Endothelial cell of umbilical vein (primary cell): Measurements from ENCODE around the gene RBKS. TPM values are rescaled to one million over a fixed set of nuclear protein-coding genes. Genes with fewer than 3 reads are reported as not detected.

Experiments used
- BruUV-seq: library from RNA; stranded (reverse); fragments of 400-500 nt; replicated peaks from 2 replicates; lab custom pipeline; 2021; lab: Mats Ljungman, UMichigan
- CTCF ChIA-PET: fragments of 300-600, 350-600 bp; sonication (Branson Sonifier 250); formaldehyde crosslinking; loops from one replicate; lab custom pipeline; 2021; ENCODE audit warnings: antibody characterized with exemption, inconsistent platforms; lab: Charles Lee
- POLR2A ChIA-PET: fragments of 300-600, 350-600 bp; sonication (Branson Sonifier 250); formaldehyde crosslinking; loops from one replicate; lab custom pipeline; 2021; ENCODE audit warnings: antibody characterized with exemption, inconsistent platforms; lab: Charles Lee
- DNase-seq: peaks from one replicate; pipeline ENCODE4 v3.0.0-alpha.2; 2011; ENCODE audit warnings: low read depth, low spot score
- FAIRE-seq: peaks from 2 replicates; lab custom pipeline; 2011; peaks lifted over from hg19 to GRCh38; lab: Jason Lieb, UNC
- H2AFZ ChIP-seq: 2 replicates; pipeline ENCODE4 v1.6.0; 2012; ENCODE audit warnings: low read depth, low read length, control low read depth, inconsistent platforms
- H3K27ac ChIP-seq: 2 replicates; pipeline ENCODE4 v1.5.1; 2011; ENCODE audit warnings: low read depth, mild to moderate bottlenecking, control low read depth, low read length, moderate library complexity; ENCODE audit not compliant: insufficient read depth
- H3K27me3 ChIP-seq, 2 experiments: 2 replicates each; pipeline versions ENCODE4 v1.6.0 to v1.6.1; 2011; ENCODE audit warnings: low read length in 2 of 2, mixed read lengths in 1 of 2; ENCODE audit not compliant: control insufficient read depth in 2 of 2, insufficient read depth in 2 of 2
- H3K36me3 ChIP-seq, 2 experiments: 2 replicates in 1 of 2; 3 replicates in 1 of 2; pipeline ENCODE4 v1.5.1; 2011; ENCODE audit warnings: low read length in 2 of 2, mild to moderate bottlenecking in 1 of 2, moderate library complexity in 1 of 2; ENCODE audit not compliant: control insufficient read depth in 2 of 2, insufficient read depth in 2 of 2; ENCODE audit errors: extremely low read depth in 1 of 2
- H3K4me1 ChIP-seq: 3 replicates; pipeline ENCODE4 v1.5.1; 2011; ENCODE audit warnings: mild to moderate bottlenecking, low read length; ENCODE audit not compliant: control insufficient read depth, insufficient read depth; ENCODE audit errors: extremely low read depth
- H3K4me2 ChIP-seq: 2 replicates; pipeline ENCODE4 v1.6.1; 2011; ENCODE audit warnings: low read length, control low read depth, mixed read lengths; ENCODE audit not compliant: insufficient read depth
- H3K4me3 ChIP-seq, 3 experiments: fragments of 200-600 bp in 1 of 3; sonication (generic), shearing (Covaris generic) in 1 of 3; replicated peaks in 1 of 3; 2 replicates each; pipeline ENCODE4 v1.5.1; 2011 to 2016; ENCODE audit warnings: control low read depth in 3 of 3, low read length in 3 of 3, mild to moderate bottlenecking in 2 of 3, inconsistent platforms in 1 of 3, low read depth in 1 of 3, moderate library complexity in 1 of 3; ENCODE audit not compliant: insufficient read depth in 1 of 3
- H3K79me2 ChIP-seq: 2 replicates; pipeline ENCODE4 v1.6.0; 2012; ENCODE audit warnings: low read length, inconsistent platforms; ENCODE audit not compliant: control insufficient read depth, insufficient read depth
- H3K9ac ChIP-seq: replicated peaks from 2 replicates; pipeline ENCODE3; 2011; ENCODE audit warnings: low read length, control low read depth; ENCODE audit not compliant: insufficient read depth; ENCODE audit errors: extremely low read depth
- H3K9me1 ChIP-seq: replicated peaks from 3 replicates; pipeline ENCODE4 v1.6.0; 2011; ENCODE audit warnings: mild to moderate bottlenecking, low read length; ENCODE audit not compliant: control insufficient read depth, insufficient read depth; ENCODE audit errors: extremely low read depth
- H3K9me3 ChIP-seq: replicated peaks from 2 replicates; pipeline ENCODE4 v1.5.1; 2012; ENCODE audit warnings: low read length, inconsistent platforms; ENCODE audit not compliant: control insufficient read depth, insufficient read depth
- H4K20me1 ChIP-seq: replicated peaks from 2 replicates; pipeline ENCODE3; 2011; ENCODE audit warnings: mild to moderate bottlenecking, low read length; ENCODE audit not compliant: control insufficient read depth, insufficient read depth; ENCODE audit errors: extremely low read depth
- EZH2 ChIP-seq: IDR thresholded peaks from 2 replicates; pipeline ENCODE4 v1.6.1; 2012; ENCODE audit warnings: borderline replicate concordance, low read depth, mild to moderate bottlenecking, moderate library complexity, low read length, inconsistent platforms; ENCODE audit not compliant: severe bottlenecking
- FOS ChIP-seq: IDR thresholded peaks from 2 replicates; pipeline ENCODE4 v1.6.1; 2011; ENCODE audit warnings: mild to moderate bottlenecking, low read length, moderate library complexity, borderline replicate concordance; ENCODE audit not compliant: insufficient read depth
- GATA2 ChIP-seq: IDR thresholded peaks from 2 replicates; pipeline ENCODE4 v1.7.0; 2011; ENCODE audit warnings: low read depth, mild to moderate bottlenecking, moderate library complexity, mixed read lengths, low read length; ENCODE audit not compliant: insufficient read length, insufficient read depth
- JUN ChIP-seq: IDR thresholded peaks from 2 replicates; pipeline ENCODE4 v1.6.1; 2011; ENCODE audit warnings: borderline replicate concordance, low read depth; ENCODE audit not compliant: insufficient read length, insufficient read depth
- MAX ChIP-seq: IDR thresholded peaks from 2 replicates; pipeline ENCODE4 v1.6.1; 2011; ENCODE audit not compliant: insufficient read depth, insufficient read length
- MYC ChIP-seq: IDR thresholded peaks from one replicate; pipeline ENCODE4 v1.6.1; 2011; ENCODE audit warnings: mild to moderate bottlenecking, low read depth, low read length
- POLR2A ChIP-seq: IDR thresholded peaks from 2 replicates; pipeline ENCODE4 v1.6.1; 2012; ENCODE audit warnings: low read depth, mild to moderate bottlenecking, control low read depth, low read length
- POLR2AphosphoS5 ChIP-seq: IDR thresholded peaks from 2 replicates; pipeline ENCODE4 v1.6.1; 2012; ENCODE audit warnings: low read depth, mild to moderate bottlenecking, control low read depth, low read length, moderate library complexity; ENCODE audit not compliant: insufficient read depth
- dilution Hi-C: fragments of 300-500 bp; cut with MboI; formaldehyde crosslinking; loops from one replicate; pipeline ENCODE4 v1.15.0; 2019; ENCODE audit warnings: low sequenced_read_pairs; ENCODE audit not compliant: extremely low pct_ligation_motif_present
- intact Hi-C: fragments of 100-400 bp; cut with micrococcal nuclease; formaldehyde crosslinking; loops from one replicate; pipeline ENCODE4 v1.10.0; 2022
- polyA plus RNA-seq, 4 experiments: library from polyadenylated mRNA; depleted of rRNA in 3 of 4; stranded (reverse) in 3 of 4; unstranded in 1 of 4; fragments of >200 nt; gene quantifications; 2 replicates each; pipeline versions ENCODE4 v1.2.1 to v1.2.3, GENCODE V29; 2011 to 2012; ENCODE audit warnings: missing spikeins in 1 of 4
- total RNA-seq: library from RNA; stranded (reverse); gene quantifications from 2 replicates; pipeline ENCODE4 v1.2.3, GENCODE V29; 2021
- TF ChIP-seq, protein P1 (sequence below), 2 donors: IDR thresholded peaks; 1 replicate in 1 of 2; 2 replicates in 1 of 2; pipeline ENCODE4 v1.5.1; 2011; ENCODE audit warnings: low read length in 2 of 2, mild to moderate bottlenecking in 2 of 2, moderate library complexity in 2 of 2, control low read depth in 1 of 2, inconsistent platforms in 1 of 2, low read depth in 1 of 2; ENCODE audit not compliant: insufficient read depth in 1 of 2; ENCODE audit errors: extremely low read depth in 1 of 2

The RBKS gene
- total and polyA plus RNA-seq, 2 donors (not counting 3 experiments of a cell fraction or from before 2014, with no cell fraction given) = 0.64 to 1.8 TPM

- Histone ChIP-seq H3K4me3 (no peak overlapping the region), H3K79me2 (no peaks in the 10 kb centered on the region), H3K9me1 (no peaks in the 10 kb centered on the region), H3K27ac (no peak overlapping the region), H3K27me3 (no peaks in the 10 kb centered on the region), H2AFZ (no peak overlapping the region), H3K4me1 (peaks cover 17% of the 10 kb centered on the region), H3K9ac (no peak overlapping the region), H3K9me3 (no peaks in the 10 kb centered on the region), H3K36me3 (no peaks in the 10 kb centered on the region), H3K4me2 (no peak overlapping the region), H4K20me1 (no peaks in the 10 kb centered on the region)
- FAIRE-seq (no peak), DNase-seq (no peak)
- dilution Hi-C loops (no loop called here), intact Hi-C loops (no loop called here)
- ChIA-PET POLR2A (no interaction called here), CTCF (interaction anchor here (2.4 kb wide), 1 partner anchor 9 kb away, joined by 6 read pairs; no protein-coding TSS in a partner anchor)
- TF ChIP-seq JUN = no peak
- no peak for TF ChIP-seq MYC
- no peak for TF ChIP-seq EZH2
- no peak for TF ChIP-seq POLR2A
- TF ChIP-seq POLR2AphosphoS5 = no peak
- TF ChIP-seq, protein P1, sequence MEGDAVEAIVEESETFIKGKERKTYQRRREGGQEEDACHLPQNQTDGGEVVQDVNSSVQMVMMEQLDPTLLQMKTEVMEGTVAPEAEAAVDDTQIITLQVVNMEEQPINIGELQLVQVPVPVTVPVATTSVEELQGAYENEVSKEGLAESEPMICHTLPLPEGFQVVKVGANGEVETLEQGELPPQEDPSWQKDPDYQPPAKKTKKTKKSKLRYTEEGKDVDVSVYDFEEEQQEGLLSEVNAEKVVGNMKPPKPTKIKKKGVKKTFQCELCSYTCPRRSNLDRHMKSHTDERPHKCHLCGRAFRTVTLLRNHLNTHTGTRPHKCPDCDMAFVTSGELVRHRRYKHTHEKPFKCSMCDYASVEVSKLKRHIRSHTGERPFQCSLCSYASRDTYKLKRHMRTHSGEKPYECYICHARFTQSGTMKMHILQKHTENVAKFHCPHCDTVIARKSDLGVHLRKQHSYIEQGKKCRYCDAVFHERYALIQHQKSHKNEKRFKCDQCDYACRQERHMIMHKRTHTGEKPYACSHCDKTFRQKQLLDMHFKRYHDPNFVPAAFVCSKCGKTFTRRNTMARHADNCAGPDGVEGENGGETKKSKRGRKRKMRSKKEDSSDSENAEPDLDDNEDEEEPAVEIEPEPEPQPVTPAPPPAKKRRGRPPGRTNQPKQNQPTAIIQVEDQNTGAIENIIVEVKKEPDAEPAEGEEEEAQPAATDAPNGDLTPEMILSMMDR (IDR thresholded peaks at IDR 0.05; ENCODE audit: extremely low read depth in 1 of 2, insufficient read depth in 1 of 2, low read depth in 1 of 2, low read length in 2 of 2) = no peak
- TF ChIP-seq MAX = no peak
- TF ChIP-seq FOS = no peak
- no peak for TF ChIP-seq GATA2
- no TSS peak for BruUV-seq
Observed at GRCh38 chr2:27805180-27805579, 85.0 kb downstream of the RBKS start.
